SK-N-SH (cell line): ENCODE results near the gene THAP2. TPM values are rescaled to one million over a fixed set of nuclear protein-coding genes. Genes with fewer than 3 reads are reported as not detected.

Experiments used
- CTCF ChIA-PET: fragments of 300-600, 350-600 bp; formaldehyde crosslinking; extraction: SDS; loops from one replicate; lab custom pipeline; 2021; lab: Yijun Ruan, JAX
- POLR2A ChIA-PET: fragments of 350-600 bp; sonication (Branson Sonifier 250); formaldehyde crosslinking; extraction: SDS; loops from one replicate; lab custom pipeline; 2020; ENCODE audit warnings: antibody characterized with exemption, inconsistent platforms; lab: Yijun Ruan, JAX
- DNase-seq: peaks from one replicate; pipeline ENCODE4 v3.0.0; 2012
- H2AFZ ChIP-seq: fragments of 200-600 bp; sonication (generic); 2 replicates; pipeline ENCODE4 v1.8.1; 2016; ENCODE audit warnings: antibody characterized with exemption, mild to moderate bottlenecking, low read depth
- H3F3A ChIP-seq: fragments of 200-600 bp; sonication (generic); replicated peaks from 2 replicates; pipeline ENCODE3; 2016; ENCODE audit warnings: antibody characterized with exemption, mild to moderate bottlenecking; ENCODE audit not compliant: insufficient read depth
- H3K27ac ChIP-seq, 2 experiments: fragments of 200-500 bp in 1 of 2; fragments of 200-600 bp in 1 of 2; sonication (Bioruptor generic) in 1 of 2; sonication (generic), shearing (Covaris generic) in 1 of 2; 2 replicates each; pipeline versions ENCODE4 v1.5.1 to v1.6.1; 2014 to 2016; ENCODE audit warnings: low read depth in 2 of 2, inconsistent platforms in 1 of 2, low read length in 1 of 2, mild to moderate bottlenecking in 1 of 2, mixed read lengths in 1 of 2
- H3K27me3 ChIP-seq: fragments of 200-600 bp; sonication (generic), shearing (Covaris generic); 2 replicates; pipeline ENCODE4 v1.6.1; 2016; ENCODE audit warnings: mixed run types; ENCODE audit not compliant: insufficient read depth
- H3K36me3 ChIP-seq, 2 experiments: fragments of 200-500 bp in 1 of 2; fragments of 200-600 bp in 1 of 2; sonication (Bioruptor generic) in 1 of 2; sonication (generic) in 1 of 2; replicated peaks in 1 of 2; 2 replicates each; pipeline versions ENCODE3 to v1.5.1; 2014 to 2016; ENCODE audit warnings: low read length in 1 of 2, mild to moderate bottlenecking in 1 of 2; ENCODE audit not compliant: insufficient read depth in 2 of 2, control insufficient read depth in 1 of 2
- H3K4me1 ChIP-seq, 2 experiments: fragments of 200-500 bp in 1 of 2; fragments of 200-600 bp in 1 of 2; sonication (Bioruptor generic) in 1 of 2; sonication (generic), shearing (Covaris generic) in 1 of 2; 2 replicates each; pipeline versions ENCODE4 v1.5.1 to v1.6.1; 2014 to 2016; ENCODE audit warnings: low read depth in 1 of 2, low read length in 1 of 2, mixed run types in 1 of 2; ENCODE audit not compliant: insufficient read depth in 2 of 2, control insufficient read depth in 1 of 2
- H3K4me2 ChIP-seq: fragments of 200-600 bp; sonication (generic), shearing (Covaris generic); 2 replicates; pipeline ENCODE4 v1.6.1; 2017; ENCODE audit warnings: mixed run types
- H3K4me3 ChIP-seq, 2 experiments: fragments of 200-500 bp in 1 of 2; fragments of 200-600 bp in 1 of 2; sonication (Bioruptor generic) in 1 of 2; sonication (generic), shearing (Covaris generic) in 1 of 2; 2 replicates each; pipeline versions ENCODE4 v1.5.1 to v1.8.1; 2014 to 2016; ENCODE audit warnings: low read depth in 2 of 2, inconsistent platforms in 1 of 2, low read length in 1 of 2, mild to moderate bottlenecking in 1 of 2, mixed read lengths in 1 of 2, moderate library complexity in 1 of 2
- H3K79me2 ChIP-seq: fragments of 200-600 bp; sonication (generic); 2 replicates; pipeline ENCODE4 v1.8.1; 2017; ENCODE audit warnings: mild to moderate bottlenecking; ENCODE audit not compliant: insufficient read depth
- H3K9ac ChIP-seq: fragments of 200-600 bp; sonication (generic); 2 replicates; pipeline ENCODE4 v1.6.1; 2017; ENCODE audit warnings: mixed run types
- H3K9me2 ChIP-seq: fragments of 200-600 bp; sonication (generic); 2 replicates; pipeline ENCODE4 v1.6.1; 2017; ENCODE audit warnings: mixed run types
- H3K9me3 ChIP-seq: fragments of 200-600 bp; sonication (generic); 2 replicates; pipeline ENCODE4 v1.6.1; 2017; ENCODE audit warnings: mixed run types, mild to moderate bottlenecking, moderate library complexity
- H4K20me1 ChIP-seq: fragments of 200-600 bp; sonication (generic); 2 replicates; pipeline ENCODE4 v1.6.1; 2017; ENCODE audit warnings: mild to moderate bottlenecking, mixed run types; ENCODE audit not compliant: insufficient read depth
- CHD2 ChIP-seq: fragments of 150-350 bp; IDR thresholded peaks from 2 replicates; pipeline ENCODE4 v1.6.1; 2018; ENCODE audit warnings: low read length; ENCODE audit not compliant: partially characterized antibody
- ELF1 ChIP-seq: IDR thresholded peaks from 2 replicates; pipeline ENCODE4 v1.4.0; 2012
- EP300 ChIP-seq, 2 experiments: IDR thresholded peaks; 2 replicates each; pipeline versions ENCODE4 v1.4.0 to v1.6.1; 2012; ENCODE audit warnings: borderline replicate concordance in 1 of 2, low read depth in 1 of 2, low read length in 1 of 2
- FOXJ3 ChIP-seq: sonication (generic); formaldehyde crosslinking; IDR thresholded peaks from 2 replicates; pipeline ENCODE4 v1.5.1; 2020; ENCODE audit warnings: mild to moderate bottlenecking, missing genetic modification reagents
- FOXM1 ChIP-seq: IDR thresholded peaks from 2 replicates; pipeline ENCODE4 v1.4.0; 2012; ENCODE audit warnings: low read depth, mild to moderate bottlenecking
- GABPA ChIP-seq: IDR thresholded peaks from 2 replicates; pipeline ENCODE4 v1.4.0; 2012; ENCODE audit warnings: low read depth, mild to moderate bottlenecking
- GATA2 ChIP-seq: sonication (generic); formaldehyde crosslinking; IDR thresholded peaks from 2 replicates; pipeline ENCODE4 v1.5.0; 2020; ENCODE audit warnings: mild to moderate bottlenecking, missing genetic modification reagents
- NFIC ChIP-seq: IDR thresholded peaks from 2 replicates; pipeline ENCODE4 v1.4.0; 2012; ENCODE audit warnings: borderline replicate concordance
- REST ChIP-seq: IDR thresholded peaks from 2 replicates; pipeline ENCODE4 v1.6.1; 2012; ENCODE audit warnings: mild to moderate bottlenecking, low read depth, low read length, moderate library complexity
- RXRA ChIP-seq: IDR thresholded peaks from 2 replicates; pipeline ENCODE4 v1.4.0; 2012; ENCODE audit warnings: low read depth, mild to moderate bottlenecking, borderline replicate concordance
- TEAD4 ChIP-seq: IDR thresholded peaks from 2 replicates; pipeline ENCODE4 v1.4.0; 2012; ENCODE audit warnings: mild to moderate bottlenecking, borderline replicate concordance; ENCODE audit not compliant: insufficient read depth
- USF1 ChIP-seq: IDR thresholded peaks from 2 replicates; pipeline ENCODE4 v1.4.0; 2012; ENCODE audit warnings: low read depth, borderline replicate concordance
- USF2 ChIP-seq: fragments of 150-350 bp; IDR thresholded peaks from 2 replicates; pipeline ENCODE4 v1.6.1; 2017; ENCODE audit warnings: antibody characterized with exemption, low read length, low read depth, borderline replicate concordance
- ZBTB33 ChIP-seq: IDR thresholded peaks from 2 replicates; pipeline ENCODE4 v1.4.0; 2012; ENCODE audit warnings: low read depth, borderline replicate concordance
- WGBS: methylation state at CpG from one replicate; pipeline ENCODE4 v1.1.6; 2017; ENCODE audit warnings: low lambda C conversion rate; 5-methylcytosine and 5-hydroxymethylcytosine counted together
- polyA plus RNA-seq, 3 experiments: library from polyadenylated mRNA; depleted of rRNA; stranded (reverse); fragments of >200 nt; gene quantifications; 2 replicates each; pipeline ENCODE4 v1.2.3, GENCODE V29; 2012

THAP2 gene
- polyA plus RNA-seq, 1 of the 3 experiments (the other 2 are of a cell fraction) = 2.9 TPM

GRCh38 chr12:71671816-71672215, 7.7 kb downstream of the THAP2 start:
- WGBS = 93% methylated on average over 1 of the region's 1 CpG
- Histone ChIP-seq H3K9me3 (no peaks in the 10 kb centered on the region), H3K4me3 (no peak overlapping the region), H3K27ac (peak overlapping the region in 1 of 2 experiments; percentile 9; a peak in 1 of 4 replicates)
- no peak for TF ChIP-seq NFIC
- TF ChIP-seq USF1 = no peak
- TF ChIP-seq ELF1 = no peak
- no peak for TF ChIP-seq REST
- no peak for TF ChIP-seq TEAD4
- TF ChIP-seq USF2 = no peak
- TF ChIP-seq ZBTB33 = no peak
- TF ChIP-seq EP300 (IDR thresholded peaks at IDR 0.05; ENCODE audit: borderline replicate concordance in 1 of 2, low read depth in 1 of 2, low read length in 1 of 2) = no peak
- no peak for TF ChIP-seq FOXJ3 (CRISPR knock-in tag)
- no peak for TF ChIP-seq CHD2
- TF ChIP-seq GABPA = no peak
- no peak for TF ChIP-seq FOXM1
- no peak for TF ChIP-seq RXRA
- no peak for TF ChIP-seq GATA2 (CRISPR knock-in tag)
- TF ChIP-seq, all 33 proteins: peak for 0
- H3K27me3 ChIP-seq = no peaks in the 10 kb centered on the region
- no peak for DNase-seq
- peaks cover 0 to 3% of the 10 kb centered on the region in 2 experiments for H3K36me3 ChIP-seq
- POLR2A ChIA-PET = no interaction called here
- no peaks in the 10 kb centered on the region for H4K20me1 ChIP-seq
- H3K9me2 ChIP-seq = no peaks in the 10 kb centered on the region
- no peaks in the 10 kb centered on the region; a peak in 1 of 4 replicates for H3K4me1 ChIP-seq
- H2AFZ ChIP-seq = no peak overlapping the region
- CTCF ChIA-PET = no interaction called here
- H3K9ac ChIP-seq = no peak overlapping the region
- no peak overlapping the region for H3K4me2 ChIP-seq
- H3K79me2 ChIP-seq = no peaks in the 10 kb centered on the region
- H3F3A ChIP-seq = no peaks in the 10 kb centered on the region
